KBM-7 (cell line): ENCODE results near the gene GGN.
"Not testable (repeated sequence)": the region's sequence is repeated elsewhere in the genome, so short reads cannot be mapped to it uniquely, and the experiment has no call there.

Experiments
- DNase-seq: peaks from one replicate; pipeline ENCODE4 v3.0.0-alpha.2; 2015
- in situ Hi-C: fragments of 300-500 bp; cut with MboI; formaldehyde crosslinking; loops from 2 replicates; pipeline ENCODE4 v1.14.3; 2020; ENCODE audit warnings: low sequenced_read_pairs, low pct_unique_long_range_greater_than_20kb, mixed read lengths

The GGN gene

GRCh38 chr19:38412491-38412890, 24.7 kb upstream of the GGN start:
- in situ Hi-C loops: no loop called here

GRCh38 chr19:38411898-38412297, 24.1 kb upstream of the GGN start:
- DNase-seq, in situ Hi-C loops: not testable (repeated sequence)

More at GRCh38 chr19:38412491-38412890, 24.7 kb upstream of the GGN start:
- DNase-seq: no peak

- no peak for DNase-seq
- in situ Hi-C loops: no loop called here
Measured at GRCh38 chr19:38411041-38411712, 23.3 kb upstream of the GGN start.

GRCh38 chr19:38410407-38410806, 22.6 kb upstream of the GGN start:
- DNase-seq, in situ Hi-C loops: not testable (repeated sequence)

GRCh38 chr19:38409631-38410133, 21.8 kb upstream of the GGN start:
- in situ Hi-C loops: no loop called here
- no peak for DNase-seq

- in situ Hi-C loops: no loop called here
- DNase-seq: no peak
Measured at GRCh38 chr19:38405276-38405675, 17.4 kb upstream of the GGN start.

GRCh38 chr19:38404858-38405257, 17.0 kb upstream of the GGN start:
- in situ Hi-C loops: no loop called here
- no peak for DNase-seq

GRCh38 chr19:38402967-38403674, 15.3 kb upstream of the GGN start, which contains the start of gene FAM98C:
Gene FAM98C, plus strand, starts transcription at chr19:38403093. Its CDS starts 61 bp downstream, at chr19:38403154.
- in situ Hi-C loops: no loop called here
- peak; percentile 99 for DNase-seq

- DNase-seq: no peak
- in situ Hi-C loops: no loop called here
Measured at GRCh38 chr19:38402623-38402966, 14.8 kb upstream of the GGN start.

- in situ Hi-C loops: no loop called here
- no peak for DNase-seq
Measured at GRCh38 chr19:38401148-38401547, 13.3 kb upstream of the GGN start.

GRCh38 chr19:38400361-38400760, 12.5 kb upstream of the GGN start:
- in situ Hi-C loops: no loop called here
- no peak for DNase-seq

GRCh38 chr19:38399537-38399936, 11.7 kb upstream of the GGN start:
- no peak for DNase-seq
- in situ Hi-C loops: no loop called here

GRCh38 chr19:38399081-38399480, 11.2 kb upstream of the GGN start:
- DNase-seq: no peak
- in situ Hi-C loops: no loop called here

GRCh38 chr19:38395381-38396114, 7.7 kb upstream of the GGN start:
- DNase-seq: no peak
- in situ Hi-C loops: no loop called here

GRCh38 chr19:38394488-38394887, 6.7 kb upstream of the GGN start:
- in situ Hi-C loops: no loop called here
- no peak for DNase-seq

GRCh38 chr19:38392707-38393308, 5.0 kb upstream of the GGN start:
- no peak for DNase-seq
- in situ Hi-C loops: no loop called here

- in situ Hi-C loops: no loop called here
- DNase-seq: no peak
Measured at GRCh38 chr19:38391911-38392464, 4.2 kb upstream of the GGN start.

- DNase-seq: no peak
- in situ Hi-C loops: no loop called here
Measured at GRCh38 chr19:38389957-38390924, 2.4 kb upstream of the GGN start.
